Mesendoderm (in vitro differentiated cells): Measurements from ENCODE around the gene RERE.
A peak's percentile ranks its signal among the peaks of the same experiment; 100 is the strongest.

Experiments used
- DNase-seq: peaks from one replicate; pipeline ENCODE4 v3.0.0; 2013
- H2AK5ac ChIP-seq: 2 replicates; pipeline ENCODE4 v1.6.1; 2013; ENCODE audit warnings: low read length, inconsistent platforms
- H2BK120ac ChIP-seq: 2 replicates; pipeline ENCODE4 v1.6.1; 2013; ENCODE audit warnings: low read depth, mild to moderate bottlenecking, low read length, moderate library complexity, mixed read lengths
- H2BK15ac ChIP-seq: replicated peaks from 2 replicates; pipeline ENCODE4 v1.6.1; 2013; ENCODE audit warnings: low read depth, mild to moderate bottlenecking, moderate library complexity
- H2BK5ac ChIP-seq: 2 replicates; pipeline ENCODE4 v1.6.1; 2013; ENCODE audit warnings: low read length, inconsistent platforms
- H3K18ac ChIP-seq: 2 replicates; pipeline ENCODE4 v1.6.1; 2013; ENCODE audit warnings: mild to moderate bottlenecking, low read length, mixed read lengths
- H3K23ac ChIP-seq: one replicate; pipeline ENCODE4 v1.6.1; 2013; ENCODE audit warnings: low read length
- H3K27ac ChIP-seq: 2 replicates; pipeline ENCODE4 v1.5.1; 2013; ENCODE audit warnings: low read depth, mild to moderate bottlenecking, inconsistent platforms, low read length, moderate library complexity
- H3K27me3 ChIP-seq: 2 replicates; pipeline ENCODE4 v1.6.1; 2013; ENCODE audit warnings: low read length, control low read depth, mild to moderate bottlenecking, inconsistent platforms; ENCODE audit not compliant: insufficient read depth, poor library complexity
- H3K36me3 ChIP-seq: 2 replicates; pipeline ENCODE4 v1.6.1; 2013; ENCODE audit warnings: low read length, inconsistent platforms; ENCODE audit not compliant: control insufficient read depth, insufficient read depth
- H3K4ac ChIP-seq: one replicate; pipeline ENCODE4 v1.6.1; 2013; ENCODE audit warnings: low read depth, mild to moderate bottlenecking, low read length, moderate library complexity
- H3K4me1 ChIP-seq: 2 replicates; pipeline ENCODE4 v1.6.1; 2013; ENCODE audit warnings: low read depth, low read length, inconsistent platforms; ENCODE audit not compliant: control insufficient read depth
- H3K4me2 ChIP-seq: 2 replicates; pipeline ENCODE4 v1.6.1; 2013; ENCODE audit warnings: low read length
- H3K4me3 ChIP-seq: 2 replicates; pipeline ENCODE4 v1.5.1; 2013; ENCODE audit warnings: mild to moderate bottlenecking, low read length
- H3K56ac ChIP-seq: one replicate; pipeline ENCODE4 v1.6.1; 2013; ENCODE audit warnings: low read length
- H3K79me1 ChIP-seq: 2 replicates; pipeline ENCODE4 v1.6.1; 2013; ENCODE audit warnings: low read length, inconsistent platforms
- H3K79me2 ChIP-seq: 2 replicates; pipeline ENCODE4 v1.6.1; 2013; ENCODE audit warnings: mild to moderate bottlenecking, low read length; ENCODE audit not compliant: control insufficient read depth, insufficient read depth
- H3K9ac ChIP-seq: 2 replicates; pipeline ENCODE4 v1.6.1; 2013; ENCODE audit warnings: low read length, inconsistent platforms
- H4K5ac ChIP-seq: one replicate; pipeline ENCODE4 v1.6.1; 2013; ENCODE audit warnings: low read length
- H4K8ac ChIP-seq: one replicate; pipeline ENCODE4 v1.6.1; 2013; ENCODE audit warnings: low read depth, mild to moderate bottlenecking, control low read depth, low read length, moderate library complexity
- WGBS: extraction: QIAGEN DNeasy Blood & Tissue Kit; methylation state at CpG from one replicate; pipeline ENCODE4 v1.1.7; 2013; ENCODE audit warnings: low lambda C conversion rate, missing lambda C conversion rate; ENCODE audit not compliant: insufficient coverage; ENCODE audit errors: extremely low coverage; 5-methylcytosine and 5-hydroxymethylcytosine counted together

Gene RERE

DNA sequence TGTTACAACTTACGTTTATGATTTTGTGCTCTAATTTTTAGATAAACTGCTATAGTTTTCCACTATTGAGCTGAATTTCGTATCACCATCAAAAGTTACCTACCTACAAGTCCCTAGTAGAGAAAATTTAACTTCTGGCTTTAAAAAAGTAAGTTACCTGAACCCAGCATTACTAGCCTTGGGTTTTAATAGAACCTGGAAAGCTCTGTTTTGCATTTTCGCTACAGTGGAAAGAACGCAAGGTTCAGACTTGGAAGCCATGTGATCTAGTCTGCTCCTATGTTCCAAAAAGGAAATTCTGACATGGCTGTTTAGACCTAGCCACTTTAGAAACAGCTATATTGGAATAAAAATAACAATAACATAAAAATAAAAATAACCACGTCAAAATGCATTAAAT lies 389.0 kb downstream of the RERE start:
- H3K56ac ChIP-seq: no peak overlapping the region
- peaks cover 11% of the 10 kb centered on the region for H3K4me1 ChIP-seq
- H2AK5ac ChIP-seq: no peak overlapping the region
- peaks cover 5% of the 10 kb centered on the region for H3K79me1 ChIP-seq
- H3K36me3 ChIP-seq: no peaks in the 10 kb centered on the region
- no peak overlapping the region for H3K18ac ChIP-seq
- peaks cover 1% of the 10 kb centered on the region for H3K79me2 ChIP-seq
- no peak overlapping the region for H3K4me3 ChIP-seq
- DNase-seq: no peak
- no peak overlapping the region for H2BK5ac ChIP-seq
- no peak overlapping the region for H4K5ac ChIP-seq
- H3K27me3 ChIP-seq: no peaks in the 10 kb centered on the region
- H4K8ac ChIP-seq: no peak overlapping the region
- H3K23ac ChIP-seq: no peak overlapping the region
- WGBS: no CpG with 5 or more reads among the region's 5 CpGs
- no peak overlapping the region for H3K4me2 ChIP-seq
- H3K9ac ChIP-seq: no peak overlapping the region
- H2BK15ac ChIP-seq: no peak overlapping the region
- H3K4ac ChIP-seq: no peak overlapping the region
- no peak overlapping the region for H2BK120ac ChIP-seq
- no peak overlapping the region for H3K27ac ChIP-seq

DNA sequence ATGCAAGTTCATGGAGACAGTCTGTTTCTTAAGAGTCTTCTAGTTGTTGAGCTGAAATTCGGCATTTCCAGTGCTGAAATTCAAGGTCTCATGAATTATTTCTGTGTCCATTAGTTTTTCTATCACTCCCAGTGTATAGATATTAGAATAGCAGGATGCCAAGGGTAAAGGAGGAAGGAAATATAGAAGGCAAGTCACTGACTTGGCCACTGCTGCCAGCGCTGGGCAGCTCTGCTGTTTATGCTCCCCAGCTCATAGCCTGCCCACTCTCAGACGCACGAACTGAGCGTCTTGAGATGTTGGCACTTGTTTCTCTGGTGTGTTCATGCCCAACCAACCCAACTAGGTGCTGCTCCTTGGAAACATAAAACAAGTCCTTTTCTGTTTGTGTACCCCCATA lies 389.5 kb downstream of the RERE start:
- peaks cover 5% of the 10 kb centered on the region for H3K79me1 ChIP-seq
- H2BK15ac ChIP-seq: no peak overlapping the region
- no peak overlapping the region for H2BK120ac ChIP-seq
- no peak overlapping the region for H4K8ac ChIP-seq
- H3K36me3 ChIP-seq: no peaks in the 10 kb centered on the region
- no peak for DNase-seq
- no peak overlapping the region for H3K4me3 ChIP-seq
- no peak overlapping the region for H3K4me2 ChIP-seq
- H3K27ac ChIP-seq: no peak overlapping the region
- H3K56ac ChIP-seq: no peak overlapping the region
- H3K4me1 ChIP-seq: peaks cover 11% of the 10 kb centered on the region
- no peak overlapping the region for H3K9ac ChIP-seq
- no peak overlapping the region for H3K18ac ChIP-seq
- no CpG with 5 or more reads among the region's 5 CpGs for WGBS
- no peak overlapping the region for H4K5ac ChIP-seq
- H3K23ac ChIP-seq: no peak overlapping the region
- H2AK5ac ChIP-seq: no peak overlapping the region
- no peak overlapping the region for H3K4ac ChIP-seq
- H3K79me2 ChIP-seq: peaks cover 1% of the 10 kb centered on the region
- no peak overlapping the region for H2BK5ac ChIP-seq
- H3K27me3 ChIP-seq: no peaks in the 10 kb centered on the region

DNA sequence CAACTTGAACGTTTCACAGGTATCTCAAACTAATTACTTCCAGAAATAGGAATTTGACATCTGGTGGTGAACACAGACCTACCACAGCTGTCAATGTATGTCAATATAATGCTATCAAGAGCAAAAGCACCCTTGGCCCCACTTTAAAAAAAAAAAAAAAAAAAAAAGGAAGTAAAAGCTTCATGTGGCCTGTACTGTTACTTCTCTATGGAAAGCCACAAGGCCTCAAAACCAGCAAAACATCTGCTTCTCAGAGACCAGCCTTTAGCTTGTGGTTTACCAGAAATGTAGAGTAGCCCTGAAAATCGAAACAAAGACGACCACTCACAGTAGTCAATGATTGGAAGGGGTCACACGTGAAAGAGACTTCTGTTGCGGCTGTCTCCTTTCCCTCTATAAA lies 389.9 kb downstream of the RERE start:
- no peak overlapping the region for H2BK15ac ChIP-seq
- H3K56ac ChIP-seq: no peak overlapping the region
- H3K9ac ChIP-seq: no peak overlapping the region
- no peak overlapping the region for H3K4me2 ChIP-seq
- no peak overlapping the region for H3K4ac ChIP-seq
- H3K23ac ChIP-seq: no peak overlapping the region
- no CpG with 5 or more reads among the region's 5 CpGs for WGBS
- H3K27me3 ChIP-seq: no peaks in the 10 kb centered on the region
- no peak overlapping the region for H2BK5ac ChIP-seq
- peaks cover 12% of the 10 kb centered on the region for H3K4me1 ChIP-seq
- H3K79me1 ChIP-seq: peaks cover 9% of the 10 kb centered on the region
- H3K36me3 ChIP-seq: no peaks in the 10 kb centered on the region
- H2BK120ac ChIP-seq: no peak overlapping the region
- no peak overlapping the region for H3K18ac ChIP-seq
- H4K5ac ChIP-seq: no peak overlapping the region
- DNase-seq: no peak
- no peak overlapping the region for H3K27ac ChIP-seq
- H2AK5ac ChIP-seq: no peak overlapping the region
- no peak overlapping the region for H3K4me3 ChIP-seq
- H3K79me2 ChIP-seq: peaks cover 6% of the 10 kb centered on the region
- no peak overlapping the region for H4K8ac ChIP-seq

DNA sequence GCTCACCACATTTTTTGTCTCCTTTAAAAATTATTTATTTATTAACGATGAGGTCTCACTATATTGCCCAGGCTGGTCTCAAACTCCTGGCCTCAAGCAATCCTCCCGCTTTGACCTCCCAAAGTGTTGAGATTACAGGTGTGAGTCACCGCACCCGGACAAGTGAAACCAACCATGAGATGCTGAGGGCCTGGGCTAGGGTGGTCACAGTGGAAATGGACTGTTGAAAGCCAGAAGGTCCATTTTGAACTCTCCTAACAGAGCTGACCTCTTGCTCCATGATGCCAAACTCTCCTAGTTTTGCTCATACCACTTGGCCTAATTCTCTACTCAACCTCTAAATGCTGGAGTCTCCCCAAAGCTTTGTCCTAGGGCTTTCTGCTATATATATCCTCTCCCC lies 390.4 kb downstream of the RERE start:
- Histone ChIP-seq H4K5ac (no peak overlapping the region), H3K9ac (no peak overlapping the region), H3K23ac (no peak overlapping the region), H2BK5ac (no peak overlapping the region), H2BK15ac (no peak overlapping the region), H3K4me3 (no peak overlapping the region), H3K79me1 (peaks cover 10% of the 10 kb centered on the region), H2BK120ac (no peak overlapping the region), H3K79me2 (peaks cover 10% of the 10 kb centered on the region), H4K8ac (no peak overlapping the region), H3K4me2 (no peak overlapping the region), H3K4ac (no peak overlapping the region), H3K27ac (no peak overlapping the region), H2AK5ac (no peak overlapping the region), H3K18ac (no peak overlapping the region), H3K27me3 (no peaks in the 10 kb centered on the region), H3K56ac (no peak overlapping the region), H3K4me1 (peaks cover 15% of the 10 kb centered on the region), H3K36me3 (no peaks in the 10 kb centered on the region)
- WGBS: no CpG with 5 or more reads among the region's 4 CpGs
- DNase-seq: no peak

GRCh38 chr1:8425781-8426161 lies 391.7 kb downstream of the RERE start:
- Histone ChIP-seq H3K4ac (no peak overlapping the region), H3K79me2 (peaks cover 14% of the 10 kb centered on the region), H2AK5ac (no peak overlapping the region), H3K79me1 (peaks cover 14% of the 10 kb centered on the region), H3K27ac (no peak overlapping the region), H2BK120ac (no peak overlapping the region), H4K8ac (no peak overlapping the region), H3K9ac (no peak overlapping the region), H3K23ac (no peak overlapping the region), H2BK15ac (no peak overlapping the region), H3K56ac (peak overlapping the region; percentile 60), H4K5ac (no peak overlapping the region), H3K18ac (no peak overlapping the region), H3K4me3 (no peak overlapping the region), H3K4me2 (no peak overlapping the region), H3K36me3 (no peaks in the 10 kb centered on the region), H3K4me1 (peaks cover 18% of the 10 kb centered on the region), H2BK5ac (no peak overlapping the region), H3K27me3 (no peaks in the 10 kb centered on the region)
- WGBS: no CpG with 5 or more reads among the region's 3 CpGs
- no peak for DNase-seq

- H3K18ac ChIP-seq: no peak overlapping the region
- no peak overlapping the region for H3K4me3 ChIP-seq
- H3K79me1 ChIP-seq: peaks cover 12% of the 10 kb centered on the region
- H3K56ac ChIP-seq: peak overlapping the region; percentile 82
- H3K27ac ChIP-seq: peak overlapping the region; percentile 99
- no peak overlapping the region for H4K5ac ChIP-seq
- no peak overlapping the region for H2AK5ac ChIP-seq
- H2BK120ac ChIP-seq: no peak overlapping the region
- H2BK5ac ChIP-seq: peak overlapping the region; percentile 51
- H3K27me3 ChIP-seq: no peaks in the 10 kb centered on the region
- DNase-seq: peak; percentile 44
- no CpG with 5 or more reads among the region's 10 CpGs for WGBS
- peaks cover 18% of the 10 kb centered on the region for H3K79me2 ChIP-seq
- peak overlapping the region; percentile 57 for H3K9ac ChIP-seq
- H3K4me2 ChIP-seq: no peak overlapping the region
- peak overlapping the region; percentile 77 for H3K4ac ChIP-seq
- H3K23ac ChIP-seq: no peak overlapping the region
- peaks cover 20% of the 10 kb centered on the region for H3K4me1 ChIP-seq
- H3K36me3 ChIP-seq: no peaks in the 10 kb centered on the region
- H2BK15ac ChIP-seq: no peak overlapping the region
- no peak overlapping the region for H4K8ac ChIP-seq
These were observed 392.2 kb downstream of the RERE start for GRCh38 chr1:8425150-8425780.
